Erythroblast (primary cell): ENCODE results near the gene ZNF384.
A peak's percentile ranks its signal among the peaks of the same experiment; 100 is the strongest.

Experiments
- DNase-seq, 2 experiments: peaks; one replicate each; lab custom pipeline; 2025; lab: John Stamatoyannopoulos, UW
- GATA1 ChIP-seq: IDR thresholded peaks from 2 replicates; pipeline ENCODE4 v1.6.1; 2011; ENCODE audit warnings: low read depth, mild to moderate bottlenecking, control low read depth, low read length, moderate library complexity
- POLR2A ChIP-seq: IDR thresholded peaks from 2 replicates; pipeline ENCODE4 v1.6.1; 2011; ENCODE audit warnings: mild to moderate bottlenecking, low read length

Gene ZNF384

DNA sequence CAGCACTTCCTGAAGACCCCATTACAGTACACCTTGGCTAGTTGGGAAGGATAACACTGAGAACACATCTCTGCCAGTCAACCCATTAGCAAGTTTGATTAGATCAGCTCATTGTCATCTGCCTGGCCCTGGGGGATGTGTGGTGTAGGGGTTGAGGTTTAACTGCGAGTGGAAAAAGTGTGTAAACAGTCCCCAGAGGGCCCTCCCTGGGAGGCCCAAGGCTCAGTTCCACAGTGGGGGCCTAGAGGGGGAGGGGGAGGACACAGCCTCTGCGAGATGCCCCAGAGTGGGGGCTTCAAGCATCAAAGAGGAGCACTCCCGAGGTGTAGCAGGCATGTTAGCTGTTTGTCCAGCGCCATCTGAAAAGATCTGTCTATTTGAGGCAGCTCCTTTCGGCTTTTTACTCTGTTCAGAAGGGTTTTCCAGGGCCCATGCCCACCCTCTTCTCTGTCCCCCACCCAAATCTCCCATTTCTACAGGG lies 53.8 kb downstream of the ZNF384 start:
- peak in 1 of 2 experiments; percentile 48 for DNase-seq
- TF ChIP-seq GATA1 (no peak), POLR2A (no peak)

GRCh38 chr12:6632026-6632983 lies 56.9 kb downstream of the ZNF384 start:
- no peak for DNase-seq
- no peak for TF ChIP-seq POLR2A
- no peak for TF ChIP-seq GATA1

DNA sequence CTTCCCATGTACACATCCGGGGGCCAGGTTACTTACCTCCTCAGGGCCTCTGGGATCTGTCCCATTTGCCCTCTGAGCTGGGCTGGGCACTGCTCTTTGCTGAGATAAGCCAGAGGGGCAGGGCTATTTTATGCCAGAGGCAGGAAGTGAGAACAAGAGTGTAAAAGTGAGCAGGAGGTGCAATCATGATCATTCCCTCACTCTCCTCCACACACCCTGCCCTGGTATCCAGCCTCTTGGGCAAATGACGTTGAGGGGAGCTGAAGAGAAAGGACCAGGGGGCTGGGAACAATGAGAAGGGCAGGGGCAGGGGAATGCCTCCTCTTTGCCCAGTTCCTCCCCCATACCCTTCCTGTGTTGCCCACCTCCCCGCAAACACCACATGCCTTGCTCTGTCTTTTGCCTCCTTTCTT lies 57.6 kb downstream of the ZNF384 start:
- no peak for TF ChIP-seq GATA1
- TF ChIP-seq POLR2A = peak; percentile 56
- peak in 1 of 2 experiments; percentile 32 for DNase-seq

DNA sequence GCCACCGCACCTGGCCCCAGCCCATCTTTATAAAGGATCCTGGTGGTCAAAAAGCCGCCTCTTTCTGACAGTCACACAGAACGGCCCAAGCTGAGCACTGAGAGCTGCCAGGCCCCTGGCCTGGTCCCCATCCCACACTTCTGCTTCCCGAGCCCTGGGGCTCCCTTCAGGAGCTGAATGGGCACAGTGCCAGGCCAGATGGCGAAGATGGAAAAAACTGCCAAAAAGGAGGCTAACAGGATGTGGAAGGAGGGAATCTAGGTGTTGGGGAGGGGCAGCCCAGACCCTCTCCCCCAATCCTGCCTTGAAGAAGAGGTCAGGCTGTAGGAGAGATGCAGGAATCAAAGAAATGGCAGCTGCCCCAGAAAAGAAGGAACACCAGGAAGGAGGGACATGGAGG lies 58.4 kb downstream of the ZNF384 start:
- no peak for TF ChIP-seq GATA1
- DNase-seq = no peak

DNA sequence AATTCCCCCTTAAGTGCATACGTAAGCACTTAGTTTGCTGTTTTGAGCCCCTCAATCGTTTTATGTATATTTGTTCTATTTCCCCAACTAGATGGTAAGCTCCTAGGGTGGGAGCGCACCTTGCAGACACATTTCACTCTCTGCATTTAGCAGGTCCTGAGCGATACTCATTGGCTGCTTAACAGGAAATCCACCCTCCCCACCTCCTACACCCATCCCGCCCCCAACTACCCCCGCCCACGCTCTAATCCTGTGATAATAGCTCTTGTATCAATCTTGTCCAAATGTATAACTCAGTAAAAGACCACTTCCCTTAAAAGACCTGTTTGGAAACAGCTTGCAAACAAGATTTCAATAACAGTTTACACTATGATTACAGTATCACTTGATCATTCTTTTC lies 61.6 kb downstream of the ZNF384 start:
- no peak for TF ChIP-seq GATA1
- TF ChIP-seq POLR2A = no peak

GRCh38 chr12:6626654-6627283 lies 62.4 kb downstream of the ZNF384 start:
- TF ChIP-seq POLR2A = no peak
- no peak for TF ChIP-seq GATA1
- no peak for DNase-seq

More for the DNA sequence above, 61.6 kb downstream of the ZNF384 start:
- DNase-seq = no peak

DNA sequence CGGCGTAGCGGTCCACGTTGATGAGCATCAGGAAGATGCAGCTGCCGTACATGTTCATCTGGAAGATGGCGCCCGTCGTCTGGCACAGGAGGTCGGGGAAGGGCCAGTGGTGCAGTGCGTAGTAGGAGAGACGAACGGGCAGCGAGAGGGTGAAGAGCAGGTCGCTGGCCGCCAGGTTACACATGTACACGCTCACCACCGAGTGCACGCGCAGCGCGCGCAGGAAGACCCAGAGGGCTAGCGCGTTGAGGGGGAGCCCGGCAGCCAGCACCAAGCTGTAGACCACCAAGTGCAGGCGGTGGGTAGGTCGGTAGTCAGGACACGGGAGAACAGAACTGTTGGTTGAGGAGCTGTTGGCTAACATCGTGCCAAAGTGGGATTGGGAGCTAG lies 68.3 kb downstream of the ZNF384 start:
- DNase-seq = no peak
- no peak for TF ChIP-seq POLR2A
- no peak for TF ChIP-seq GATA1

DNA sequence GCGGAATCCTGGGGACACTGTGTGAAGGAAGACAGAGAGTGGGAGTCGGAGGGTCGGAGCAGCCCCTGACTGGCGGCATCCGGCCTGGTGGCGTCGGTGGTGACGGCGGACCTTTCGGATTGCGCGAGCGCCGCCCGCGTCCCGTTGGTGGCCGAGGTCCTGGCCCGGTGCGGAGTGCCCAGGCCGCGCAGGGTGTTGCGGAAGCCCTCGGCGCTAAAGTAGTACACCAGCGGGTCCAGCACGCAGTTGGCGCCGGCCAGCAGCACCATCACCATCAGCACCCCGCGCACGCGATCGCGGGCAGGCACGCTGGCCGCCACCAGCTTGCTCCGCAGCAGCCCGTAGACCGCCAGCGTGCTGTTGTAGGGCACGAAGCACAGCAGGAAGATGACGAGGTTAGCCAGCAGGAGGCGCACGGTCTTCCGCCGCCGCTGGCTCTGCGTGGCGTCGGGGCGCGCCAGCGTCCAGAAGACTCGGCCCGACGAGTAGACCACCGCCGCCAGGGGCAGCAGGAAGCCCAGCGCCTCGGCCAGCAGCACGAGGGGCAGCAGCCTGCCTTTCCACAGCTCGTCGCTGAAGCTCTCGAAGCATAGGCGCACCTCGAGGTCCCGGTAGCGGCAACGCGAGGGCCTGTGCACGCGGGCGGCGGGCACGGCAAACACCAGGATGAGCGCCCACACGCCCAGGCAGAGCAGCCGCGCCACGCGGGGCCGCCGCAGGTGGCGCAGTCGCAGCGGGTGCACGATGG lies 68.9 kb downstream of the ZNF384 start:
- peak; percentile 47 to 58 for DNase-seq
- no peak for TF ChIP-seq GATA1

GRCh38 chr12:6618483-6619225 lies 70.5 kb downstream of the ZNF384 start:
- TF ChIP-seq POLR2A = no peak
- no peak for TF ChIP-seq GATA1
- no peak for DNase-seq
